GM12873 (cell line): ENCODE measurements around the gene MPO.

Experiments
- TF ChIP-seq, protein P1 (sequence below): IDR thresholded peaks from 2 replicates; pipeline ENCODE4 v1.5.1; 2012; ENCODE audit warnings: low read depth, mild to moderate bottlenecking, moderate library complexity, low read length, control low read depth; ENCODE audit not compliant: insufficient read depth; ENCODE audit errors: missing control alignments

MPO gene

DNA sequence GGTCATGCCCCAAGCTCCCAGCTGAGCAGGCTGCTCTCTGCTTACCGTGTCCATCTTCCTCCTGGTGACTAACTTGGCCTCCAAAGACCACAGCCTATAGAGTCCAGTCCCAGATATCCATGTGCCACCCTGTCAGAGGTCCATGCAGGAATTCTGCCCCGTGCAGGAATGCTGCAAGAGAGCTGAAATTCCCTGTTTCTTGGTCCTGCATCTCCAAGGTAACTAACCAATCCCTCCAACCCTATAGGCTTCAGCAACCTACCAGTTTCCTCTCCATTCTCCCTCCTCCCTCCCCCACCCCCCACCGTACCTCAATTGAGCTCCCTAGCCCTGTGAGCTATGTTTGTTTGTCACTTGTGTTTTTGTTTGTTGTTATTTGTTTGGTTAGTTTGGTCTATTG is 52.1 kb downstream of the MPO start:
- TF ChIP-seq, protein P1, sequence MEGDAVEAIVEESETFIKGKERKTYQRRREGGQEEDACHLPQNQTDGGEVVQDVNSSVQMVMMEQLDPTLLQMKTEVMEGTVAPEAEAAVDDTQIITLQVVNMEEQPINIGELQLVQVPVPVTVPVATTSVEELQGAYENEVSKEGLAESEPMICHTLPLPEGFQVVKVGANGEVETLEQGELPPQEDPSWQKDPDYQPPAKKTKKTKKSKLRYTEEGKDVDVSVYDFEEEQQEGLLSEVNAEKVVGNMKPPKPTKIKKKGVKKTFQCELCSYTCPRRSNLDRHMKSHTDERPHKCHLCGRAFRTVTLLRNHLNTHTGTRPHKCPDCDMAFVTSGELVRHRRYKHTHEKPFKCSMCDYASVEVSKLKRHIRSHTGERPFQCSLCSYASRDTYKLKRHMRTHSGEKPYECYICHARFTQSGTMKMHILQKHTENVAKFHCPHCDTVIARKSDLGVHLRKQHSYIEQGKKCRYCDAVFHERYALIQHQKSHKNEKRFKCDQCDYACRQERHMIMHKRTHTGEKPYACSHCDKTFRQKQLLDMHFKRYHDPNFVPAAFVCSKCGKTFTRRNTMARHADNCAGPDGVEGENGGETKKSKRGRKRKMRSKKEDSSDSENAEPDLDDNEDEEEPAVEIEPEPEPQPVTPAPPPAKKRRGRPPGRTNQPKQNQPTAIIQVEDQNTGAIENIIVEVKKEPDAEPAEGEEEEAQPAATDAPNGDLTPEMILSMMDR = no peak

DNA sequence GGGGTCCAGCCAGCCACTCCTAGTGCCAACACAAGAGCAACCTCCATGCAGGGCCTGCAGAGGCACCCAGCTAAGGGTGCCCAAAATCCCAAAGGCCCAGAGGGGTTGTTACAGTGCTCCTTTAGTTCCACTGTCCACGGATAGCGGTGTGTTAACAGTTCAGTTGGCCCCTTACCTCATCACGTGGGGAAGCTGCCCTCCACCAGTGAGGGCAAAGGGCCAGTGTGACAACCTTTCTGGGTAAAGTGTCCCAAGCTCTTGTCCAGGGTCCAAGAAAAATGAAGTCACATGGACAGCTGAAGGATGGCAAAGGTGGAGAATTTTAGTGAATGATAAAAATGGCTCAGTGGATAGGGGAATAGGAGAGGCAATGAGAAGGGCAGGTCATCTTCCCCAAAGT is 53.0 kb downstream of the MPO start:
- TF ChIP-seq, protein P1 = no peak

DNA sequence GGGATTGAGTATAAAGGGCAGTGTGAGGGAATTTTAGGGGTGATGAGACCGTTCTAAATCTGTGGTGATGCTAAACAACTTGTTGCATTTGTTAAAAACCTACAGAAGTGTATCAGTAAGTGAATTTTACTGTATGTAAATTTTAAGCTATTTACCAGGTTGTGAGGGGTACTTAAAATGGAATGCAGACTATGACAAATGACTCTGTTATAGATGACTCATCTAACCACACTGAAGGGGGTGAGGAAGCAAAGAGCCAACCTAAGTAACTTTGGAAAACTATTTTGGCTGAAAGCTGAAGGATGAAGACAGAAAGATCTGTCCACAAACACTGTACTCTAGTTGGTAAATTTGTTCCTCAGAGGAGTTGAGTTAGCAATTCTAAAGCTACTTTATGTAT is 56.4 kb downstream of the MPO start:
- TF ChIP-seq, protein P1 = no peak
